ENCODE results near the gene PJA2. TPM values are rescaled to one million over a fixed set of nuclear protein-coding genes. Genes with fewer than 3 reads are reported as not detected.

Gene PJA2, protein sequence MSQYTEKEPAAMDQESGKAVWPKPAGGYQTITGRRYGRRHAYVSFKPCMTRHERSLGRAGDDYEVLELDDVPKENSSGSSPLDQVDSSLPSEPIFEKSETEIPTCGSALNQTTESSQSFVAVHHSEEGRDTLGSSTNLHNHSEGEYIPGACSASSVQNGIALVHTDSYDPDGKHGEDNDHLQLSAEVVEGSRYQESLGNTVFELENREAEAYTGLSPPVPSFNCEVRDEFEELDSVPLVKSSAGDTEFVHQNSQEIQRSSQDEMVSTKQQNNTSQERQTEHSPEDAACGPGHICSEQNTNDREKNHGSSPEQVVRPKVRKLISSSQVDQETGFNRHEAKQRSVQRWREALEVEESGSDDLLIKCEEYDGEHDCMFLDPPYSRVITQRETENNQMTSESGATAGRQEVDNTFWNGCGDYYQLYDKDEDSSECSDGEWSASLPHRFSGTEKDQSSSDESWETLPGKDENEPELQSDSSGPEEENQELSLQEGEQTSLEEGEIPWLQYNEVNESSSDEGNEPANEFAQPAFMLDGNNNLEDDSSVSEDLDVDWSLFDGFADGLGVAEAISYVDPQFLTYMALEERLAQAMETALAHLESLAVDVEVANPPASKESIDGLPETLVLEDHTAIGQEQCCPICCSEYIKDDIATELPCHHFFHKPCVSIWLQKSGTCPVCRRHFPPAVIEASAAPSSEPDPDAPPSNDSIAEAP
- total RNA-seq: 100 to 1,000 TPM; 109 to 162 (median 131) TPM

DNA sequence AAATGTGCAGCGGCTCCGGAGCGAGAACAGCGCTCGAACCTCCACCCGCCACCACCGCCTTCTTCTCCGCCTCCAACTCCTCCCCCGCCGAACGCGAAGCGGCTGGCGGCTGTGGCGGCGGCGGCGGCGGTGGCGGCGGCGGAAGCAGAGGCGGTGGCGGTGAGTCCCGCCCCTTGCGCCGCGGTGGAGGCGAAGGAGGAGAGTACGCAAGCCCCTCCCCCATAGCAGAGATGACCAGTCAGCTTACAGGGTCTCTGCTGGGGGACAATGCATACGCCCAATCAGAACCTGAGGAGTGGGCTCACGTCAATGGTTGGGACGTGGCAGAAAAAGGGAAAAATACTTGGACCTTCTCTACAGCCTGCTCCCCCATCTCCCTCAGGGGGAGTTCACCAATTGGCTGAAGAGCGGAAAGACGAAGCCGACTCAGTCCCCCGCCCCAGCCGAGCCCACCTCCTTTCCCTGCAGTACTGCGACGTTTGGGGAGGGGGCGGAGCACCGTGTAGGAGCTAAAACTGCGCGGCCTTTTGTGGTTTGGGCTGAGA is at the start of gene PJA2:
TSS of gene PJA2 (minus strand) at position 131 of the 545 bp plus-strand sequence. CDS start 26,541 bp downstream, outside the sequence.
- TF ChIP-seq, protein P1, sequence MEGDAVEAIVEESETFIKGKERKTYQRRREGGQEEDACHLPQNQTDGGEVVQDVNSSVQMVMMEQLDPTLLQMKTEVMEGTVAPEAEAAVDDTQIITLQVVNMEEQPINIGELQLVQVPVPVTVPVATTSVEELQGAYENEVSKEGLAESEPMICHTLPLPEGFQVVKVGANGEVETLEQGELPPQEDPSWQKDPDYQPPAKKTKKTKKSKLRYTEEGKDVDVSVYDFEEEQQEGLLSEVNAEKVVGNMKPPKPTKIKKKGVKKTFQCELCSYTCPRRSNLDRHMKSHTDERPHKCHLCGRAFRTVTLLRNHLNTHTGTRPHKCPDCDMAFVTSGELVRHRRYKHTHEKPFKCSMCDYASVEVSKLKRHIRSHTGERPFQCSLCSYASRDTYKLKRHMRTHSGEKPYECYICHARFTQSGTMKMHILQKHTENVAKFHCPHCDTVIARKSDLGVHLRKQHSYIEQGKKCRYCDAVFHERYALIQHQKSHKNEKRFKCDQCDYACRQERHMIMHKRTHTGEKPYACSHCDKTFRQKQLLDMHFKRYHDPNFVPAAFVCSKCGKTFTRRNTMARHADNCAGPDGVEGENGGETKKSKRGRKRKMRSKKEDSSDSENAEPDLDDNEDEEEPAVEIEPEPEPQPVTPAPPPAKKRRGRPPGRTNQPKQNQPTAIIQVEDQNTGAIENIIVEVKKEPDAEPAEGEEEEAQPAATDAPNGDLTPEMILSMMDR (IDR thresholded peaks at IDR 0.05; ENCODE audit: low read depth): no peak

DNA sequence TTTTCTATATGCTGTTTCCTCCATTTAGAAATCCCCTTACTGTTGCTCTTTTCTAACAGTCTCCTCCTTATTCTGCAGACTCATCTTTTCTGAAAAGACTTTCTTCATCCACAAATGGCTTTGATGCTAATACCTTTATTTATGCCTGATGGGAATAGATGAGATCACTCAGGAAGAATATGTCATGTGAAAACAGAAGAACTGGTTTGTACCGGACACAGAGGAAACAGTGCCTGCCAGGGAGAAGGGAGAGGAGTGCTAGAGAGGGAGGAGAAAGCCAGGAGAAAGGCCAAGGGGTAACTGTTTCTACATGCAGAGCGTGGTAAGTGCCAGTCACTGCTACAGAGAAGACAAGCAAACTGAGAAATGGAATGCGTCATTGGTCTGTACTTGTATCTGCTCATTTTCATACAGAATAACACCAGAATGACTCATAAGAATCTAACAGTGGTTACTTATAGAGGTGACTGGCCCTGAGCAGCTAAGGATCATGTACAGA is 45.9 kb upstream of the PJA2 start:
- TF ChIP-seq, protein P1 (IDR thresholded peaks at IDR 0.05; ENCODE audit: low read depth): no peak

DNA sequence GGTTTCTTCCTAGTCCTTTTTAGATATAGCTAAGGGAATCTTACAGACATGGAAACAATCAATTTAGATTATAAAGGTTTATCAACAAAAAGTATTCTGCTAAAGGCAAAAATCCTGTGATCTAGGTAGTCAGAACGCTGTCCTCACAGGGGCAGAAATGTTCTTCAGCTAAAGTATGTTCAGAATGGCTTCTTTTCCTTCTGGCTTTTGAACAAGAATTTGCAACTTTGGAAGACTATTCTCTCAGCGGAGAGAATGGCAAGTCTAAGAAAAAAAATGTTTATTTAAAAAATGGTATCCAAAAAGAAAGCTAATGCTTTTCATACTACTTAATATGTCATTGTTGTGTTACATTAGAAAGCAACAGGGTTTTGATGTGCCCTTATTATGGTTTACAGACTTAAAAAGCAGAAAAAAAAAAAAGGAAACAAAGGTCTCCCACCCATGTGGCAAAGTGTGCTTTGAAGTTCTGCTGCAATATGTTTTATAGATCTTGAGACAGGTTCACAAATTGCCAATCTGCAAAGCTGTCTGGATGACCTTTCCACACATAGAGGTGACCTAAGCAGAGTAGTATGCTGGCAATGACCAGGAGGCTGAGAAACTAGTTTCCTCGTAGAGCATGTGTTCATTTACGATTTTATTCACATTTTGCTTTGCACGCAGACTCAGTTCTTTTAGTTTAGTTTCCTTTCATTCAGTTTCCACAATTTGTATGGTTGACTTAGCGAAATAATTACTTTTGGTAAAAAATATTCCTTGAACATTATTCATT is 45.1 kb upstream of the PJA2 start:
- TF ChIP-seq, protein P1 (IDR thresholded peaks at IDR 0.05; ENCODE audit: low read depth): no peak

DNA sequence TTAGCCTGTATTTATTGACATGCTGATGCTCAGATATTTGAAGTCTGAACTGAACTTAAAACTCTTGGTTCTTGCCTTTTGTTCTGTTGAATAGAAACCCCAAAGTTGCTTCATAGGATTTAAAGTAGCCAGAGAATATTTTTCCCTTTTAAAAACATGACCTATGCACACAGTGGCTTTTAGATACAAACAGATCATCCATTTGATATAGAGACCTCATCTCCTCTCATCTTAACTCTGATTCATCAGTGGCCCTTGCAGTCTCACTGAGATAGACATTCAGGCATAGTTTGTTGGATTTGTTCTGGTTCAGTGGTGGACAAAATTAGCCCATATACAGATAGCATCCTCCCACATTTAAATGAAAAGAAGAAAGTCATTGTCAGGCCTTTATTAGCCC is 43.5 kb upstream of the PJA2 start:
- TF ChIP-seq, protein P1 (IDR thresholded peaks at IDR 0.05; ENCODE audit: low read depth): no peak

DNA sequence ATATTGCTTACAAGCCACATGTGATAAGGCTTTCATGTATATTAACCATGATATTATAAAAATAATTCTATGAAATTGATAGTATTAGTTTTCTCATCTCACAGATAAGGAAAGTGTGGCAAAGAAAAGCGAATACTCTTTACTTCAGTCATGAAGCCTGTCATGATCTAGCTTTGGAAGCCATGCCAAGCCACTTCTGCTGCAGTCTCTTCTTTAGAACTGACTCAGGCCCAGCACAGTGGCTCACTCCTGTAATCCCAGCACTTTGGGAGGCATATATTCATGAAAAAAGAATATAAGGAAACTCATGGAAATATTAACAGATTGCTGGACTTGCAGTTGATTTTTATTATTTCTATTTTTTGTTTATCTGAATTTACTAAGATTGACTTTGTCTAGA is 42.9 kb upstream of the PJA2 start:
- TF ChIP-seq, protein P1 (IDR thresholded peaks at IDR 0.05; ENCODE audit: low read depth): no peak

DNA sequence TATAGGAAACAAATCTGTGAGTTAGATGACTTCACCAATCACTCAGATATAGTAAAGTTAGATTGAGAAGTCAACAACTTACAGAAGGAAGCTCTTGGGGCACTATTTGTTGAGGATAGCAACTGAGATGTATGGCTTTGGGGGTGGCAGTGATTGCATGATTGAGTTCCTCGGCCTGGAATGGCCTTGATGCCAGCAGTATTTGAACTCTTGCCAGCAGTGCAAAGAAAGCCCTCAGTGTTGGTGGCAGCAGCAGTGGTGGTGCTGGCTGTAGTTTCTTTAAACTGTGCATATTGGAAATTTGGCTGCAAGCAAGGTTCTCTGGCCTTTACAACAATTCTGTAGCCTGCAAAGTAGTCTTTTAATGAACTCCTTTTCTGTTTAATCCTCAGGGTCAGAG is 41.4 kb upstream of the PJA2 start:
- TF ChIP-seq, protein P1 (IDR thresholded peaks at IDR 0.05; ENCODE audit: low read depth): no peak
